ENCODE measurements around the gene MYH16.
"Not testable (repeated sequence)": the region's sequence is repeated elsewhere in the genome, so short reads cannot be mapped to it uniquely, and the experiment has no call there.

MYH16 gene

GRCh38 chr7:99275496-99275895 is 2.9 kb downstream of the MYH16 start:
- no peak for TF ChIP-seq CTCF (IDR thresholded peaks at IDR 0.05; ENCODE audit: extremely low read depth, missing control alignments)
- no peak for DNase-seq (ENCODE audit: low spot score)

GRCh38 chr7:99278180-99278579 is 5.5 kb downstream of the MYH16 start:
- no peak for DNase-seq (ENCODE audit: low spot score)

GRCh38 chr7:99284165-99284564 is 11.5 kb downstream of the MYH16 start:
- not testable (repeated sequence) for DNase-seq (ENCODE audit: low spot score)

More at GRCh38 chr7:99278180-99278579, 5.5 kb downstream of the MYH16 start:
- TF ChIP-seq CTCF (IDR thresholded peaks at IDR 0.05; ENCODE audit: extremely low read depth, missing control alignments) = no peak

DNA sequence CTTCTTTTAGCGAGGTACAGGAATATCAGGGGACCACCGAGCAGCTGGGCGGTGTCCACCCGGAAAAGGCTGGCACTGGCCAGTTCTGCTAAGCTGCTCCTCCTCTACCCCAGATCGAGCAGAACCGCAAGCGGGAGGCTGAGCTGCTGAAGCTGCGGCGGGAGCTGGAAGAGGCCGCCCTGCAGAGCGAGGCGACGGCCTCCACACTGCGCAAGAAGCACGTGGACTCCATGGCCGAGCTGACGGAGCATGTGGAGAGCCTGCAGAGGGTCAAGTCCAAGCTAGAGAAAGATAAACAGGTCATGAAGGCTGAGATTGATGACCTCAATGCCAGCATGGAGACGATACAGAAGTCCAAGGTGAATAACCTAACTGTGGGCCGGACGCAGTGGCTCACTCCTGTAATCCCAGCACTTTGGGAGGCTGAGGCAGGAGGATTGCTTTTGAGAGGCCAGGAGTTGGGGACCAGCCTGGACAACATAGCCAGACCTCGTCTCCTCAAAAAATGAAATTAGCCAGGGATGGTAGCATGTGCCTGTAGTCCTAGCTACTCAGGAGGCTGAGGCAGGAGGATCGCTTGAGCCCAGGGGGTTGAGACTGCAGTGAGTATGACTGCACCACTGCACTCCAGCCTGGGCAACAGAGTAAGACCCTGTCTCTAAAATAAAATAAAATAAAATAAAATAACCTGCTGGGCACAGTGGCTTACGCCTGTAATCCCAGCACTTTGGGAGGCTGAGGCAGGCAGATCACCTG is 15.3 kb downstream of the MYH16 start:
- no peak for TF ChIP-seq CTCF (IDR thresholded peaks at IDR 0.05; ENCODE audit: extremely low read depth, missing control alignments)
- DNase-seq (ENCODE audit: low spot score) = no peak

GRCh38 chr7:99289185-99289584 is 16.5 kb downstream of the MYH16 start:
- no peak for TF ChIP-seq CTCF (IDR thresholded peaks at IDR 0.05; ENCODE audit: extremely low read depth, missing control alignments)
- DNase-seq (ENCODE audit: low spot score) = no peak

GRCh38 chr7:99290148-99290547 is 17.5 kb downstream of the MYH16 start:
- not testable (repeated sequence) for DNase-seq (ENCODE audit: low spot score)

- DNase-seq (ENCODE audit: low spot score) = no peak
- no peak for TF ChIP-seq CTCF (IDR thresholded peaks at IDR 0.05; ENCODE audit: extremely low read depth, missing control alignments)
These were observed 18.5 kb downstream of the MYH16 start for GRCh38 chr7:99290980-99291607.

- TF ChIP-seq CTCF (IDR thresholded peaks at IDR 0.05; ENCODE audit: extremely low read depth, missing control alignments) = no peak
- DNase-seq (ENCODE audit: low spot score) = no peak
These were observed 19.5 kb downstream of the MYH16 start for GRCh38 chr7:99292127-99292526.
